OCI-LY1 (cell line): ENCODE data around the gene AGAP3.

Experiments
- CTCF ChIP-seq: fragments of 200-600 bp; sonication (generic), shearing (Covaris generic); IDR thresholded peaks from 2 replicates; pipeline ENCODE4 v1.5.1; 2017; ENCODE audit warnings: mild to moderate bottlenecking, antibody characterized with exemption, low read length, moderate library complexity, mixed read lengths
- EZH2 ChIP-seq: fragments of 200-600 bp; sonication (generic), shearing (Covaris generic); IDR thresholded peaks from 2 replicates; pipeline ENCODE4 v1.8.0; 2017; ENCODE audit warnings: borderline replicate concordance, mixed run types, mild to moderate bottlenecking, antibody characterized with exemption, low read length, moderate library complexity, mixed read lengths

DNA sequence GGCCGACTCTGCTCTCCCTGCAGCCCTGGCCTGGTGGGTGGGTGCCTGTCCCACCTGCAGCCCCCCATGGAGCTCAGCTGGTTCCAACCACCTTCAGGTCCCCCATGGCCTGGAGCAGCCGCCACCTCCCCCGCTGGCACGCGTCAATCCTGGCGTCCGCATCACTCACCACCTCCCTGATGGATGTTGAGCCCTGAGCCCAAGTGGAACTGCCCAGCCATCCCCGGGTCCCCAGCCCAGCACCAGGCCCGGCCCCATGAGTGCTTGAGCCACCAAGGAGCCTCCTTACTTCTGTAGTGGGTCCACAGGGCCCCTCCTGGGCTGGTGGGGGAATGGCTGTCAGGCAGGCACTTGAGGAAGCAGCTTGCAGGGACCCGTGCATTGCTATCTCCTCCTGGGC, 14.6 kb downstream of the AGAP3 start:
- TF ChIP-seq CTCF (no peak), EZH2 (no peak)
